K562 (cell line): ENCODE measurements around the gene COL13A1. TPM values are rescaled to one million over a fixed set of nuclear protein-coding genes. Genes with fewer than 3 reads are reported as not detected.

Source experiments
- BDP1 ChIP-seq: IDR thresholded peaks from 3 replicates; pipeline ENCODE4 v1.6.1; 2011; ENCODE audit not compliant: insufficient read length, insufficient read depth
- CBFB ChIP-seq: sonication (generic); formaldehyde crosslinking; IDR thresholded peaks from 2 replicates; pipeline ENCODE4 v1.4.0; 2020; ENCODE audit warnings: mild to moderate bottlenecking, missing genetic modification reagents
- PHB ChIP-seq: fragments of 250-450 bp; sonication (Bioruptor Pico); IDR thresholded peaks from 2 replicates; pipeline ENCODE4 v1.5.0; 2021
- RAD21 ChIP-seq, 2 experiments: fragments of 250-450 bp in 1 of 2; fragments of 450-650 bp in 1 of 2; sonication (Bioruptor Pico) in 1 of 2; formaldehyde crosslinking in 1 of 2; IDR thresholded peaks in 1 of 2; conservative IDR thresholded peaks in 1 of 2; 2 replicates each; pipeline versions ENCODE4 v1.4.0 to v1.8.0; 2020 to 2022; ENCODE audit warnings: mild to moderate bottlenecking in 2 of 2, moderate library complexity in 1 of 2
- SAP30 ChIP-seq: fragments of 200-600 bp; sonication (generic); IDR thresholded peaks from 2 replicates; pipeline ENCODE4 v1.6.1; 2012; ENCODE audit warnings: borderline replicate concordance, low read depth, mild to moderate bottlenecking, moderate library complexity, low read length, control low read depth, inconsistent platforms; ENCODE audit not compliant: insufficient read depth, poor library complexity, severe bottlenecking
- SMC3 ChIP-seq: conservative IDR thresholded peaks from 2 replicates; pipeline ENCODE4 v1.6.1; 2011; ENCODE audit warnings: low read depth, low read length, improper control_type of control experiment; ENCODE audit not compliant: insufficient read depth
- TAL1 ChIP-seq: fragments of 450-650 bp; IDR thresholded peaks from 2 replicates; pipeline ENCODE4 v1.6.1; 2016; ENCODE audit warnings: mild to moderate bottlenecking
- polyA plus RNA-seq, 8 experiments: library from polyadenylated mRNA; depleted of rRNA in 4 of 8; stranded (reverse) in 5 of 8; unstranded in 3 of 8; fragments of >200 nt; fragmentation: Nextera tagmentation in 2 of 8; fragmentation: Illumina TruSeq in 1 of 8; extraction: Ambion mirVana in 2 of 8; extraction: Trizol in 1 of 8; gene quantifications; 2 replicates each; pipeline versions ENCODE4 v1.2.1 to v1.2.3, GENCODE V29; 2011 to 2014; ENCODE audit warnings: inconsistent platforms in 1 of 8, missing spikeins in 1 of 8
- total RNA-seq, 7 experiments: library from RNA; depleted of rRNA in 6 of 7; stranded (reverse); fragments of >200 nt in 6 of 7; fragmentation: Illumina TruSeq in 2 of 7; extraction: Trizol in 2 of 7; gene quantifications; 2 replicates each; pipeline versions ENCODE4 v1.2.1 to v1.2.3, GENCODE V29; 2011 to 2021; ENCODE audit warnings: low replicate concordance in 1 of 7
- TF ChIP-seq, protein P1 (sequence below), 2 experiments: fragments of 450-650 bp; formaldehyde crosslinking in 1 of 2; IDR thresholded peaks; 2 replicates each; pipeline versions ENCODE4 v1.4.0 to v1.6.1; 2014 to 2020; ENCODE audit warnings: mild to moderate bottlenecking in 2 of 2, borderline replicate concordance in 1 of 2, low read depth in 1 of 2

The COL13A1 gene
- total and polyA plus RNA-seq, 9 of the 15 experiments (the other 6 are each of a cell fraction or from before 2014, with no cell fraction given): not detected

- TF ChIP-seq, protein P1, sequence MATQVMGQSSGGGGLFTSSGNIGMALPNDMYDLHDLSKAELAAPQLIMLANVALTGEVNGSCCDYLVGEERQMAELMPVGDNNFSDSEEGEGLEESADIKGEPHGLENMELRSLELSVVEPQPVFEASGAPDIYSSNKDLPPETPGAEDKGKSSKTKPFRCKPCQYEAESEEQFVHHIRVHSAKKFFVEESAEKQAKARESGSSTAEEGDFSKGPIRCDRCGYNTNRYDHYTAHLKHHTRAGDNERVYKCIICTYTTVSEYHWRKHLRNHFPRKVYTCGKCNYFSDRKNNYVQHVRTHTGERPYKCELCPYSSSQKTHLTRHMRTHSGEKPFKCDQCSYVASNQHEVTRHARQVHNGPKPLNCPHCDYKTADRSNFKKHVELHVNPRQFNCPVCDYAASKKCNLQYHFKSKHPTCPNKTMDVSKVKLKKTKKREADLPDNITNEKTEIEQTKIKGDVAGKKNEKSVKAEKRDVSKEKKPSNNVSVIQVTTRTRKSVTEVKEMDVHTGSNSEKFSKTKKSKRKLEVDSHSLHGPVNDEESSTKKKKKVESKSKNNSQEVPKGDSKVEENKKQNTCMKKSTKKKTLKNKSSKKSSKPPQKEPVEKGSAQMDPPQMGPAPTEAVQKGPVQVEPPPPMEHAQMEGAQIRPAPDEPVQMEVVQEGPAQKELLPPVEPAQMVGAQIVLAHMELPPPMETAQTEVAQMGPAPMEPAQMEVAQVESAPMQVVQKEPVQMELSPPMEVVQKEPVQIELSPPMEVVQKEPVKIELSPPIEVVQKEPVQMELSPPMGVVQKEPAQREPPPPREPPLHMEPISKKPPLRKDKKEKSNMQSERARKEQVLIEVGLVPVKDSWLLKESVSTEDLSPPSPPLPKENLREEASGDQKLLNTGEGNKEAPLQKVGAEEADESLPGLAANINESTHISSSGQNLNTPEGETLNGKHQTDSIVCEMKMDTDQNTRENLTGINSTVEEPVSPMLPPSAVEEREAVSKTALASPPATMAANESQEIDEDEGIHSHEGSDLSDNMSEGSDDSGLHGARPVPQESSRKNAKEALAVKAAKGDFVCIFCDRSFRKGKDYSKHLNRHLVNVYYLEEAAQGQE (IDR thresholded peaks at IDR 0.05; ENCODE audit: borderline replicate concordance): peak; percentile 34; the same call in 1 of the 2 replicates
- TF ChIP-seq, protein P1 (CRISPR knock-in tag; IDR thresholded peaks at IDR 0.05; ENCODE audit: low read depth): no peak
- TF ChIP-seq PHB (no peak), TAL1 (no peak), BDP1 (no peak), RAD21 (CRISPR knock-in tag; conservative IDR thresholded peaks at IDR 0.05 in 1 of 2, IDR thresholded peaks at IDR 0.05 in 1 of 2) (peak; percentile 33 to 76), CBFB (CRISPR knock-in tag) (no peak), SAP30 (no peak), SMC3 (peak; percentile 67)
- TF ChIP-seq, all 486 proteins: peak for 8
Observed at GRCh38 chr10:69957886-69958555, 156.3 kb downstream of the COL13A1 start (continued).
